ENCODE data around the gene RAPGEF6. TPM values are rescaled to one million over a fixed set of nuclear protein-coding genes. Genes with fewer than 3 reads are reported as not detected.
A peak's percentile ranks its signal among the peaks of the same experiment; 100 is the strongest.
"Not testable (repeated sequence)": the region's sequence is repeated elsewhere in the genome, so short reads cannot be mapped to it uniquely, and the experiment has no call there.

RAPGEF6 gene
- total RNA-seq, result 7.3 and 12.5 TPM in 2 replicates

GRCh38 chr5:131634996-131635683 is at the start of gene RAPGEF6:
Gene RAPGEF6 (minus strand): TSS chr5:131635229. CDS start chr5:131635030, 199 bp downstream.
- peak; percentile 97 for DNase-seq (ENCODE audit: extremely low read depth, low read depth, low spot score)

GRCh38 chr5:131684595-131684994 is 49.6 kb upstream of the RAPGEF6 start:
- no peak for DNase-seq (ENCODE audit: extremely low read depth, low read depth, low spot score)

GRCh38 chr5:131684051-131684450 is 49.0 kb upstream of the RAPGEF6 start:
- no peak for DNase-seq (ENCODE audit: extremely low read depth, low read depth, low spot score)

GRCh38 chr5:131682826-131683225 is 47.8 kb upstream of the RAPGEF6 start:
- DNase-seq (ENCODE audit: extremely low read depth, low read depth, low spot score), result no peak

- no peak for DNase-seq (ENCODE audit: extremely low read depth, low read depth, low spot score)
Measured at GRCh38 chr5:131682175-131682574, 47.1 kb upstream of the RAPGEF6 start.

GRCh38 chr5:131679911-131680310 is 44.9 kb upstream of the RAPGEF6 start:
- DNase-seq (ENCODE audit: extremely low read depth, low read depth, low spot score), result no peak

- DNase-seq (ENCODE audit: extremely low read depth, low read depth, low spot score), result not testable (repeated sequence)
Measured at GRCh38 chr5:131678273-131678672, 43.2 kb upstream of the RAPGEF6 start.

- DNase-seq (ENCODE audit: extremely low read depth, low read depth, low spot score), result no peak
Measured at GRCh38 chr5:131677115-131677514, 42.1 kb upstream of the RAPGEF6 start.

GRCh38 chr5:131672776-131673175 is 37.7 kb upstream of the RAPGEF6 start:
- DNase-seq (ENCODE audit: extremely low read depth, low read depth, low spot score), result no peak

- no peak for DNase-seq (ENCODE audit: extremely low read depth, low read depth, low spot score)
Measured at GRCh38 chr5:131671994-131672655, 37.1 kb upstream of the RAPGEF6 start.

GRCh38 chr5:131671409-131671808 is 36.4 kb upstream of the RAPGEF6 start:
- no peak for DNase-seq (ENCODE audit: extremely low read depth, low read depth, low spot score)

GRCh38 chr5:131664929-131665328 is 29.9 kb upstream of the RAPGEF6 start:
- no peak for DNase-seq (ENCODE audit: extremely low read depth, low read depth, low spot score)

- DNase-seq (ENCODE audit: extremely low read depth, low read depth, low spot score), result no peak
Measured at GRCh38 chr5:131661933-131662332, 26.9 kb upstream of the RAPGEF6 start.

- DNase-seq (ENCODE audit: extremely low read depth, low read depth, low spot score), result no peak
Measured at GRCh38 chr5:131659841-131660240, 24.8 kb upstream of the RAPGEF6 start.

- no peak for DNase-seq (ENCODE audit: extremely low read depth, low read depth, low spot score)
Measured at GRCh38 chr5:131659290-131659689, 24.3 kb upstream of the RAPGEF6 start.

GRCh38 chr5:131654776-131655175 is 19.7 kb upstream of the RAPGEF6 start:
- DNase-seq (ENCODE audit: extremely low read depth, low read depth, low spot score), result no peak

- no peak for DNase-seq (ENCODE audit: extremely low read depth, low read depth, low spot score)
Measured at GRCh38 chr5:131654309-131654708, 19.3 kb upstream of the RAPGEF6 start.

- DNase-seq (ENCODE audit: extremely low read depth, low read depth, low spot score), result no peak
Measured at GRCh38 chr5:131649161-131649560, 14.1 kb upstream of the RAPGEF6 start.

GRCh38 chr5:131647048-131647769 is 12.2 kb upstream of the RAPGEF6 start:
- DNase-seq (ENCODE audit: extremely low read depth, low read depth, low spot score), result no peak

- no peak for DNase-seq (ENCODE audit: extremely low read depth, low read depth, low spot score)
Measured at GRCh38 chr5:131644822-131645221, 9.8 kb upstream of the RAPGEF6 start.

GRCh38 chr5:131644370-131644769 is 9.3 kb upstream of the RAPGEF6 start:
- DNase-seq (ENCODE audit: extremely low read depth, low read depth, low spot score), result no peak

GRCh38 chr5:131641494-131641893 is 6.5 kb upstream of the RAPGEF6 start:
- no peak for DNase-seq (ENCODE audit: extremely low read depth, low read depth, low spot score)
